Type B pancreatic cell (in vitro differentiated cells): ENCODE results near the gene PPP2R5C. TPM values are rescaled to one million over a fixed set of nuclear protein-coding genes. Genes with fewer than 3 reads are reported as not detected.

Experiments
- DNase-seq: peaks from one replicate; pipeline ENCODE4 v3.0.0; 2021; ENCODE audit warnings: mixed read lengths; ENCODE audit not compliant: unreplicated experiment; ENCODE audit errors: extremely low spot score
- H3K27ac Mint-ChIP-seq: 2 replicates; pipeline ENCODE4 v1.8.0; 2021; ENCODE audit warnings: mild to moderate bottlenecking, mixed read lengths
- H3K27me3 Mint-ChIP-seq: 2 replicates; pipeline ENCODE4 v1.8.0; 2021; ENCODE audit warnings: mixed read lengths
- H3K36me3 Mint-ChIP-seq: 2 replicates; pipeline ENCODE4 v1.8.0; 2021; ENCODE audit warnings: mixed read lengths
- H3K4me1 Mint-ChIP-seq: one replicate; pipeline ENCODE4 v1.8.0; 2021; ENCODE audit warnings: mixed read lengths; ENCODE audit not compliant: unreplicated experiment
- H3K4me3 Mint-ChIP-seq: 2 replicates; pipeline ENCODE4 v1.8.0; 2021; ENCODE audit warnings: mild to moderate bottlenecking, mixed read lengths
- H3K9me3 Mint-ChIP-seq: 2 replicates; pipeline ENCODE4 v1.8.0; 2021; ENCODE audit warnings: mixed read lengths
- total RNA-seq: library from RNA; stranded (reverse); gene quantifications from 2 replicates; pipeline ENCODE4 v1.2.1, GENCODE V29; 2021; ENCODE audit warnings: low replicate concordance
- TF ChIP-seq, protein P1 (sequence below): fragments of 200-600 bp; sonication (generic); conservative IDR thresholded peaks from 2 replicates; pipeline ENCODE4 v1.5.0; 2021; ENCODE audit warnings: antibody characterized with exemption, mild to moderate bottlenecking

Gene PPP2R5C
- total RNA-seq, 1 donor from 2014 or later: 99.8 TPM

DNA sequence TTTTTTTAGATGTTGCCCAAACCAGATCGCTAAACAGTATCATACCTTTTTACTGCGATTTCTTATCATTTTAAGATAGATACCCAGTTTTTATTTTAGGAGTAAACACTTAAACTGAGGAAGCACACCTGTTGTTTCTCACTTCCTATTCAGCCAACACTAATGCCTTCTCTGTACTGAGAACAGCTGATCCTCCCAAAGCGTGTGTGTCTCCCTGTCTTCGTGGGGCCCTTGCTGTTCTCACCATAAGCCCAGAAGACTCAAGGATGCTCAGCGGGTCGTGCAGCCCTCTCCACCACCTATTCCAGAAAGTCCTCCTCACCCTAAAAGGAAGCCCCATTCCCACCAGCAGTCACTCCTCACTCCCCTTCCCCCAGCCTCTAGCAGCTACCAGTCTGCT lies 14.8 kb downstream of the PPP2R5C start:
- no peak for DNase-seq
- no peaks in the 10 kb centered on the region for H3K9me3 Mint-ChIP-seq
- H3K27ac Mint-ChIP-seq: no peak overlapping the region
- H3K4me3 Mint-ChIP-seq: no peak overlapping the region
- peaks cover 5% of the 10 kb centered on the region for H3K36me3 Mint-ChIP-seq
- TF ChIP-seq, protein P1, sequence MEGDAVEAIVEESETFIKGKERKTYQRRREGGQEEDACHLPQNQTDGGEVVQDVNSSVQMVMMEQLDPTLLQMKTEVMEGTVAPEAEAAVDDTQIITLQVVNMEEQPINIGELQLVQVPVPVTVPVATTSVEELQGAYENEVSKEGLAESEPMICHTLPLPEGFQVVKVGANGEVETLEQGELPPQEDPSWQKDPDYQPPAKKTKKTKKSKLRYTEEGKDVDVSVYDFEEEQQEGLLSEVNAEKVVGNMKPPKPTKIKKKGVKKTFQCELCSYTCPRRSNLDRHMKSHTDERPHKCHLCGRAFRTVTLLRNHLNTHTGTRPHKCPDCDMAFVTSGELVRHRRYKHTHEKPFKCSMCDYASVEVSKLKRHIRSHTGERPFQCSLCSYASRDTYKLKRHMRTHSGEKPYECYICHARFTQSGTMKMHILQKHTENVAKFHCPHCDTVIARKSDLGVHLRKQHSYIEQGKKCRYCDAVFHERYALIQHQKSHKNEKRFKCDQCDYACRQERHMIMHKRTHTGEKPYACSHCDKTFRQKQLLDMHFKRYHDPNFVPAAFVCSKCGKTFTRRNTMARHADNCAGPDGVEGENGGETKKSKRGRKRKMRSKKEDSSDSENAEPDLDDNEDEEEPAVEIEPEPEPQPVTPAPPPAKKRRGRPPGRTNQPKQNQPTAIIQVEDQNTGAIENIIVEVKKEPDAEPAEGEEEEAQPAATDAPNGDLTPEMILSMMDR: no peak
- H3K4me1 Mint-ChIP-seq: peaks cover 9% of the 10 kb centered on the region
- H3K27me3 Mint-ChIP-seq: peaks cover 36% of the 10 kb centered on the region

DNA sequence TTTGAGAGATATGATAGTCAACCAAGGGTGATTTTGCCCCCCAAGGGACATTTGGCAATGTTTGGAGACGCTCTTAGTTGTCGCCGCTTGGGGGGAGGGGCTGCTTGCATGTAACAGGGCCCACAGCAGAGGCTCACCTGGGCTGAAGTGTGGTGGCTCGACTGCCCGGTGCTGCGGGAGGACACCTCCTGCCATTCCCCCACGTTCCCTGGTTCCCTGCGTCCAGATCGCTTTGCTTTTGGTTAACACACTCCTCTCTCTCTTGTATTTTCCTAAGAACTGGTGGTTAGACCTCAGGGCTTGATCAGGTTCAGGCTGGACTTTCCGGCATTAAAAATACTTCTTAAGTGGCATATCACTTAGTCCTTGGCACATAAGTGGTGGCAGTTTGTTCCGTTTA lies 18.9 kb downstream of the PPP2R5C start:
- Mint-ChIP-seq H3K27ac (no peak overlapping the region), H3K9me3 (no peaks in the 10 kb centered on the region), H3K4me1 (peaks cover 5% of the 10 kb centered on the region), H3K36me3 (peaks cover 7% of the 10 kb centered on the region), H3K4me3 (peak overlapping the region; percentile 68), H3K27me3 (peaks cover 48% of the 10 kb centered on the region)
- TF ChIP-seq, protein P1: no peak
- DNase-seq: no peak

DNA sequence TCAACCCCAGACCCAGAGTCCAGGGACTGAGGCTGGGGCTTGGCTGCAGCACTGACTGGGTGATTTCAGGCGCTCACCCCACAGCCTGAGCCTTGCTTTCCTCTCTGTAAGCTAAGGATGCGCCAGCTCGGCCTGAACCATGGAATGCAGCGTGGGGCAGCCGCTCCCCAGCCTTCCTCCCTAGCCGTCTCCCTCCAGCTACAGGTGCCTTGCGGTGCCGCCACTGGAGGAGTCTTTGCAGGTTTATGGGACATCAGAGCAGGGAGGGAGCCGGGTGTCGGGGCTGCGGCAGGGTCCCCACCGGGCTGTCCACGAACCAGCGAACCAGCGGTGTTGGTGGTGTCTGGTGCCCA lies 19.4 kb downstream of the PPP2R5C start:
- peaks cover 50% of the 10 kb centered on the region for H3K27me3 Mint-ChIP-seq
- DNase-seq: no peak

DNA sequence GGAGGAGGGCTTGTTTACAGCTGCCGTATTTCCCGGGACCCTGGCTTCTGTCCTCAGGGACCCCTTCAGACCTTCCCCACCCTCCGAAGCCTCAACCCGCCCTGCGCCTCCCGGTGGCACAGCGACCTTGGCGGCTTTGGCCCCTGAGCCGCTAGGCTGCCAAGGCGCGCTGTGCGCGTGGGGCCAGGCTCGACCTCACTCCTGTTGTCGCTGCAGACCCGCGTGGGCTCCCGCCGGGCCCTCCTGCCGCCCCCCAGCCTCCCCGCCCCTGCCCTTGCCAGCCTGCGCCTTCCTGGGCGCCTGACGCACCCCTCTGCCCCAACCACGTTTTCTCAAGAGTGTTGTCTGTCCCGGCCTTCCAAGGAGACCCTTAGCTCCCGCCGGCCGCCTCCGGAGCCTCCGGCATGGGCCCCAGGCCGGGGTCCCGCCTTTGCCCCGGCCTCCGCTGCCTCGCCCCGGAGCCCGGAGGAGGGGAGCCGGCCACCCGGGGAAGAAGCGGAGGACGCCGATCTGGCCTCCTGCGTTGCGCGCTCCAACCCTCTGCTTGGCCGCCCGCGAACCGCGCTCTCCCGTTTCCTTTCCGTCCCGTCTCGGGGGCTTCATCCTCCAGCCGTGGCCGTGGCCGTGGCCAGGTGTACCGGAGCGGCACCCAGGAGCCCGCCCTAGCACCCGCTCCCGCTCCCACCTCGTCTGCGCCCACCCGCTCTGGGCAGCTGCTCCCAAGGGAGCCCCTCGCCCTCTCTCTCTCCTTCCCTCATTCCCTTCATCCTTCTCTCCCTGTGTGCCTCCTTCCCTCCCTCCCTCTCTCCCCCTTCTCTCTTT lies 19.9 kb downstream of the PPP2R5C start:
- H3K27me3 Mint-ChIP-seq: peaks cover 50% of the 10 kb centered on the region
- no peaks in the 10 kb centered on the region for H3K9me3 Mint-ChIP-seq
- H3K4me1 Mint-ChIP-seq: peaks cover 5% of the 10 kb centered on the region

More for the DNA sequence above, 19.4 kb downstream of the PPP2R5C start:
- peaks cover 5% of the 10 kb centered on the region for H3K4me1 Mint-ChIP-seq
- H3K27ac Mint-ChIP-seq: no peak overlapping the region
- H3K9me3 Mint-ChIP-seq: no peaks in the 10 kb centered on the region
- peaks cover 9% of the 10 kb centered on the region for H3K36me3 Mint-ChIP-seq
- TF ChIP-seq, protein P1: no peak
- peak overlapping the region; percentile 68 for H3K4me3 Mint-ChIP-seq

DNA sequence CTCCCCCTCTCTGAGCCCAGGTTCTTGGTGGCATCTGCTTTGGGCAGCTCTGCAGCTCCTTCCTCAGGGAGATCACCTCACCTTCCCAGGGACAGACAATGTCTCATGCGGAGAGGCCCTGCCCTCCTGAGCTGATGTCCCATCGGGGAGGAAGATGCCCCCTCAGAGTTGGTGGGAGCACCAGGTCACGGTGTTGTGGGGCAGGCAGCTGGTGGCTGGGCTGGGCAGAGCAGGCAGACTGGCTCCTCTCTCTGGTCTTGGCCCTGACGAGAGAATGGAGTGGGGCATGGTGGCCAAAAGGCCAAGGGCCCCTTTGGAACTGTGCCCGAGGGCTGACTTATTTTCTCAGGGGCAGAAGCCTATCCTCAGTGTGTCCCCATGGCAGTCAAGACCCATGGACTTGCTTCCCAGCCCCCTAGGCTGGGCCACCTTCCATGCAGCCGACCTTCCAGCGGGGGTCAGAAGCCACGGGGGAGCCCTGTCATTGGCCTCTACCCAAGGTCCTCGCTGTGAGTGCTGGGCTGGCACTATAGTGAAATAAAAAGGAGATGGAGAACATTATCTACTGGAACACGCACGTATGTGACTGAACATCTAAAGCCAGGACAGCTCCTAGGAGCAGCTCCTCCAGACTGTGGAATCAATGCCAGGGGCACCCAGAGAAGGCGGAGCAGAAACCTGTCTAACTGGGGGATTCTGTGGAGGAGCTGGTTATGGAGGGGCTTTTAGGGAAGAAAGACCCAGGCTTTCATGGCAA lies 21.9 kb downstream of the PPP2R5C start:
- H3K4me3 Mint-ChIP-seq: peak overlapping the region; percentile 58
- H3K27ac Mint-ChIP-seq: no peak overlapping the region
- H3K4me1 Mint-ChIP-seq: peaks cover 9% of the 10 kb centered on the region
- TF ChIP-seq, protein P1: no peak
- H3K36me3 Mint-ChIP-seq: peaks cover 6% of the 10 kb centered on the region
- DNase-seq: no peak
- H3K27me3 Mint-ChIP-seq: peaks cover 41% of the 10 kb centered on the region
- no peaks in the 10 kb centered on the region for H3K9me3 Mint-ChIP-seq

More for the DNA sequence above, 19.9 kb downstream of the PPP2R5C start:
- TF ChIP-seq, protein P1: no peak
- Mint-ChIP-seq H3K36me3 (peaks cover 9% of the 10 kb centered on the region), H3K4me3 (peak overlapping the region; percentile 44), H3K27ac (no peak overlapping the region)
- DNase-seq: no peak
